ENCODE results near the gene TIPRL.
"Not testable (repeated sequence)": the region's sequence is repeated elsewhere in the genome, so short reads cannot be mapped to it uniquely, and the experiment has no call there.

Gene TIPRL

DNA sequence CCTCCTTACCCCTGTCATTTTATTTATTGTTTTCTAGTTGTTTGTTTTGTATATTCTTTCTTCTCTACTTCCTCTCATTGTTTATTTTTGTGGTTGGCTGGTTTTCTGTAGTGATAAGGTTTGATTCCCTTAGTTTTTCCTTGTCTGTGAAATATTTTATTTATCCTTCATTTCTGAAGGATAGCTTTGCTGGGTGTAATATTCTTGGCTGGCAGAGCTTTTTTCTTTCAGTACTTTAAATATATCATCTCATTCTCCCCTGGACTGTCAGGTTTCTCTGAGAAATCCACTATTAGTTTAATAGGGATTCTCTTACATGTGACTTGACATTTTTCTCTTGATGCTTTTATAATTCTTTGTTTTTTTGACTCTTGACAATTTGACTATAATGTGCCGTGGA is 18.8 kb upstream of the TIPRL start:
- DNase-seq = no peak

DNA sequence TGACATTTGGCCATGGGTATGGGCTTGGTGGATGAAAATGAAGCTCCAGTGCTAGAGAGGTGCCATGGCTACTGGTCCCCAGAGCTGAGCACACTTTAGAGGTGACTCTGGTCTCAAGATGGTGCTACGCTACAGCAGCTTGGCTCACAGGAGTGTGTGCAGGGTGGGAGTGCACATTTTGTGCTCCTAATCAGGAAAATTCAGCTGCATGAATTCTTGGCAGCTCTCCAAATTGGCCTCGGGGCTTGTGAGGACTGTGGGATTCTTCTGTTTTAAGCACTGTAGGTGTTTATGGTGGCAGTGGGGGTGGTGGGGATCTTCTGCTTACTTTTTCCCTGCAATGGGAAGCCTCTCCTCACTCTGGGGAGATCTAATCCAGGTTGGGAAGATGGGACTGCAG is 17.3 kb upstream of the TIPRL start:
- no peak for DNase-seq

DNA sequence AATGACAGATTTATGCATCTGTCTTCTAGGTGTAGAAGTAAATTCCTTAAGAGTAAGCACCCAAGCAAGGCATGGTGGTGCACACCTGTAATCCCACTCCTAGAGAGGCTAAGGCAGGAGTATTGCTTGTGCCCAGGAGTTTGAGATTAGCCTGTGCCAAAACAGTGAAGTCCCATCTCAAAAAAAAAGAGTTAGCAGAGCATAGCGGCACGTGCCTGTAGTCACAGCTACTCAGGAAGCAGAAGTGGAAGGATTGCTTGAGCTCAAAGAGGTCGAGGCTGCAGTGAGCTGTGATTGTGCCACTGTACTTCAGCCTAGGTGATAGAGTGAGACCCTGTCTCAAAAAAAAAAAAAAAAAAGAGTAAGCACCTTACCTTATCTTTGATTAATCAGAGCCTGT is 15.1 kb upstream of the TIPRL start:
- no peak for DNase-seq

DNA sequence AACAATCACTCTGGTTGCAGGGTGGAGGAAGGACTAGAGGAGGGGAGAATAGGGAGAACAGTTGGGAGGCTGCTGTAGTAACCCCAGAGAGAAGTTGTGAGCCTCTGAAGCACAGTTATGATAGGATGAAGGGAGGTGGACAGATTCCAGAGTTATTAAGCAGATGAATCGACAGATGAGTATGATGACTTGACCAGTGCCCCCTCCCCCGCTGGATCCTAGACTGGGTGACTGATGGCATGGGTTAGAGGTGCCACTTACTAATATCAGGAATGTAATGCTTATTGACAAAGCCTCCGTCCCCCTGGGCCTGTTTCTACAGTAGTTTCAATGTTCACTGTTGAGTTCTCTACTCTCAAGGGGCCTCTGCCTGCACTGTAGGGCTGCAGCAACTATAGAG is 14.0 kb upstream of the TIPRL start:
- DNase-seq = no peak

DNA sequence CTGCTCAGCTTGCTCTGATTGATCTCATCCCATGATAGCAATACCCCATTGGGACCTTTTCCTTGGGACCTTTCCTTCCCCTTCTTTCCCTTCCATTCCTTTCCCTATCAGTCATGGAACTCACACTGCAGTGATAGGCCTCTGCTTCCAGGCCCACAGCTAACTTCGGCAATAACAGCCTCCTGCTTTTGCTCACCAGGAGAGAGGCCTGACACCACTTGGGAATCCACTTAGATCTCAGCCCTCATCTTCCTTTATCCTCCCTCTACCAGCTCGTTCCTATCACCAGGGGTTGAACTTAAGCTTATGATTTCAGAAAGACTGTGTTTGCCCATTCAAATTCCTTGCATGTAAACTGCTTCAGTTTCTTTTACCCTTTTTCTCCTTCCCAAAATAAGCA is 11.0 kb upstream of the TIPRL start:
- DNase-seq = no peak

DNA sequence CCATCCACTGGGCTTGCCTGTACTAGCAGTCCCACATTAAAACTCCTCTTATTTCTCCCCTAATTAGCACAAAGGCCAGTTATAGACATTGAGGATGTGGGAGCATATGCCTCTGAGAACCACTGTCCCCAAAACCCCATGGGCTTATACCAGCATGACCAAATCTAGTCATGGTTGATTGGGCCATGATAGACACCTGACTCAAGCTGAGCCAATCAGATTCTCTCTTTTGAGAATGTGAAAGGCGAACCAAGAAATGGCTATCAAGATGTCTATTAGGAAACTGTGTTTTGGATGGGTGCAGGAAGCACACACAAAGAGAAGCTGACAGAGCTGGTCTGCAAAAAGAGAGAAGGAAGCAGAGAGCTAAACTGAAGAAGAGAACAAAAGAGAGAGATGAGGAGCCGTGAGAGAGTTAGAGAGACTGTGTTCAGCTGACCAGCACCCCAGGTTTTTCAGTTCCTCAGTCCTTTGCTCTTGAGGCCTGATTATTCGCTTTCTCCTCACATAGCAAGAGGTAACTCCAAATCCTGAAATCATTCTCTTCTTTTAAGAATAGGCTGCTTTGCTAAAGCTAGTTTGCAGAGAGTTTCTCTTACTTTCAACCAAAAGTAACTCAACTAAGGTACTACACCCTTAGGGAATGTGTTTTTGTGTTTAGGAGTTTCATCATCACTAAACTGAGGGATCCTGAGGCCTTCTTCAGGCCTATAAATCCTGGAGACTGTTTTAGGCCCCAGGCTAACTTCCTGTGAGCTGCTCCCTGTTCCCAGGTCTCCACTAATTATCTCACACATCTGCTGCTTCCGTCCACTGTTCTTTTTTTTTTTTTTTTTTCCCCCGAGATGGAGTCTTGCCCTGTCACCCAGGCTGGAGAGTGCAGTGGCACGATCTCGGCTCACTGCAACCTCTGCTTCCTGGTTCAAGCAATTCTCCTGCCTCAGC is 7.9 kb upstream of the TIPRL start:
- no peak for DNase-seq

DNA sequence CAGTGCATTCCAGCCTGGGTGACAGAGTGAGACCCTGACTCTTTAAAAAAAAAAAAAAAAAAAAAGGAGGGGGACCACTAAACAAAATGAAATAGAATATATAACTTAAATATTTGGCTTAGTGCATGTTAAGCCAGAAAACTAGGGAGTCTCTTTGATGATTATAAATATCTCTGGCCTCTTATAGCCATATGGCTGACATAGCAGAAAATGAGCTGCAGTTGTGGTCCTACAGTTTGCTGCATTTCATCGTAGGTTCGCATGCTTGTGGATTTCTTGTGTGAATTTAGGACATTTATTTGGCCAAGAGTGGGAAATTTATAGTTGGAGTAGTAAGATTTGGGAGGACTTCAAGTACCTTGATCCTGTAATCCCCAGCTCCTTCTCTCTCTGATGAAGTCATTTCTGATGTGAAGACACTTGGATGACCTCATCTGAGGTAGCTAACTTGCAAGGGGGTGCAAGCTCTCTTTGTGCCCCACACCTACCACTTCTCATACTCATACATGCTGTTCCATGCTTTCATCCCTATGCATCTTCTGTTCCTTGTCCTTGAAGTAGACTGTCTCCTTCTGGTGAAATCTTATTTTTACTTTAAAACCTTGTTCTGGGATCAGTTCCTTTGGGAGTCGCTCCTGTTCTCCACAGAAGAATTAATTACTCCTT is 6.4 kb upstream of the TIPRL start:
- DNase-seq = no peak

DNA sequence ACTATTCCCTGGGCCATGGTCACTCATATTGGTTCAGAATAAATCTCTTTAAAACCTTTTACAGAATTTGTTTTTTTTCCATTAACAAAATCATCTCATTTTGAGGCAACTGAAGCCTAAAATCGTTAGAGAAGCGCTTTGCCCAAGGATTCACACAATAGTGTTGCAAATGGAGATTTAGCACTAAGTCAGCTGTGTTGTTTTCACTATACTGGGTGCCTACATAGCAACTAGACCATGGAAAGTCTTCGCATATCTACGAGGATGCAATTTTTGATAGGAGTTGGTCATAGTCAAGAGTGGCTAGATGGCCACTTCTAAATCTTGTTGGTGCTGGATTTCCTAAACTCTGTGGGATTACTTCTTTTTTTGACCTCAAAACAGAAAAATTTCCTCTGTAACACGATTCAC is 530 bp upstream of the TIPRL start:
- DNase-seq = no peak

DNA sequence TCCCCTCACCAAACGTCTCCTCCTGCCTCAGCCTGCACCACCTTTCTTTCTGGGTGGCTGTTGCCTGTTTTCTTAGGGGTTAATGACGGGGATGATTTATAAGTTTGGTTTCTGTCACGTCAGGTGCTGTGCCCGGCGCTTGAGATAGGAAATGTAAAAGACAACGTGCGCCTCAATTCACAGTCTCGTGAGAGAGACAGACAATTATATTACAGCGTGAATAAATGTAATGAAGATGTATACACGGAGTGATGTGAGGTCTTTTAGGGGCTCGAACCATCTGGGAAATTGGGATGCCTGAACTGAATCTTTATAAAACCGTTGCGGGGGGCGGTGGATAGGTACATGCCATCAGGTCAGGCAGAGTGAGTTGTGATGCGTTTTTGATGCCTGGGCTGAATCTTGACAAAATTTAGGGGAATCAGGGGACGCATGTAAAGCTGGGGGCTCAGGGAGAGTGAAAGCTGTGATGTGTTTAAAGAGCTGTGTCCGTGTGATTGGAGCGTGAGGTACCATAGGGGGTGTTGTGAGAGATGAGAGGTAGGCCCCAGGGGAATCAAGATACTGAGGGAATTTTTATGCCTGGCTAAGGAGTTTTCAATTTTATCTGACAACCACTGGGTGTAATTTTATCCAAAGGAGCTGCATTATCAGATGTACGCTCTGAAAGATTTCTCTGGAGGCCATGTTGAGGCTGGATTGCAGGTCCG is 831 bp downstream of the TIPRL start:
- peak; percentile 41 to 43 for DNase-seq

DNA sequence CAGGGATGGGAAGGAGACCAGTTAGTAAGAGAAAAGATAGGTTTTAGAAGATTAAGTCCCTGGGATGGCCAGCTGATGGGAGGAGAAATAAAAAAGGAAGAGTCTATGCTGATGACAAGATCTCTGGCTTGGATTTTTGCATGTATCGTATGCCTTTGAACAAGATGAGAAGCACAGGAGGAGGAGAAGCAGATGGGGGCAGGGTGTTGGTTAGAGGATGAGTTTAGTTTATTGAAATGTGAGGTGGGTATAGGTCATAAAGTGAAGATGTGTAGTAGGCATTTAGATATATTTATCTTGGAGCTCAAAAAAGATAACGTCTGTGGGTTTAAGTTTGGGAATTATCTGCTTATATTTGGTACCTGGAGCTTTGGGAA is 1.4 kb downstream of the TIPRL start:
- DNase-seq = peak in 1 of 2 experiments; percentile 21

DNA sequence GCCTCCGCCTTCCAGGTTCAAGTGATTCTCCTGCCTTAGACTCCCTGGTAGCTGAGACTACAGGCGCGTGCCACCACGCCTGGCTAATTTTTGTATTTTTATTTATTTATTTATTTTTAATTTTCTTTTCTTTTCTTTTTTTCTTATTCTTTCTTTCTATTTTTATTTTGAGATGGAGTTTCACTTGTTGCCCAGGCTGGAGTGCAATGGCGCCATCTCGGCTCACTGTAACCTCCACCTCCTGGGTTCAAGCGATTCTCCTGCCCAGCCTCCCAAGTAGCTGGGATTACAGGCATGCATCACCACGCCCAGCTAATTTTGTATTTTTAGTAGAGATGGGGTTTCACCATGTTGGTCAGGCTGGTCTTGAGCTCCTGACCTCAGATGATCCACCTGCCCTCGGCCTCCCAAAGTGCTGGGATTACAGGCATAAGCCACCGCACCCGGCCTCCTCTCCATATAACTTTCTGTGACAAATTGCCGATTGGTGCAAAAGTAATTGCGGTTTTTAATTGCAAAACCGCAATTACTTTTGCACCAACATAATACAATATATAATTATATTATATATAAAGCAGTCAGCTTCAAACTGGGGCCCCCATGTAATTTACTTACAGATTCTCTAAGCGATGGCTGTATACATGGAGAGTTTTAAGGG is 2.4 kb downstream of the TIPRL start:
- DNase-seq = not testable (repeated sequence)

DNA sequence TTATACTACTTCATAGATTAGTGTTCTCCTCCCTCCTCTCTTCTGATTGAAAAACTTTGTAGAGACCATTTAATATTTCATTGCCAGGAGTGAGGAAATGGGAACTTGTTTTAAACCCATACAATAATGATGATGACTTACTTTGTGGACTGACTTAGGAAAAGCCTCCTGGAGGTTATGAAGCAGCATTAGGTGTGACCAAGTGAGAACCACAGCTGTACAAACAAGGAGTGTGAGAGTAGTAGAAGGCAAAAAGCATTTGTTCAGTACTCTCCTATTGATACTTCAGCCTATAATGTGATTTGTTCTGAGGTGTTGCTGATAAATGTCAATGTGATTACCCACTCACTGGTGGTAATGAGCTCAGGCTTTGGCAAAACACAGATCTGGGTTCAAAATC is 8.4 kb downstream of the TIPRL start:
- no peak for DNase-seq

DNA sequence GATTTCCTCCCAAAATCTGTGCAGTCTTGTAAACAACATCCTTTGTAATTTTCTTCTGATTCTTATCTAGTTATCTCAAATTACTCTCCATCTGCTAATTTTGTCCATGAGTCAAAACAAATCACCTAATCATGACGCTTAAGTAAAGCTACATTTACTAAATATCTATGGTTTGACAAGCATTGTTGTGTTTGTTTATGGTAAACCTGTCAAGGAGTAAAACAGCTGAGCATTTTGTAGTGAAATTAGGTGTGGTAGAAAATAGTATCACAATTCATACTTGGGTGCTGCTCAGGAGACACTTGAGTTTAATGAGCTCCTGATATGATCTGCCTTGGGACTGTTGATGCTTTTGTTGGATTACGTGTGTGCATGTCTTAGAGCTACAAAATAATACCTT is 11.6 kb downstream of the TIPRL start:
- DNase-seq = no peak

DNA sequence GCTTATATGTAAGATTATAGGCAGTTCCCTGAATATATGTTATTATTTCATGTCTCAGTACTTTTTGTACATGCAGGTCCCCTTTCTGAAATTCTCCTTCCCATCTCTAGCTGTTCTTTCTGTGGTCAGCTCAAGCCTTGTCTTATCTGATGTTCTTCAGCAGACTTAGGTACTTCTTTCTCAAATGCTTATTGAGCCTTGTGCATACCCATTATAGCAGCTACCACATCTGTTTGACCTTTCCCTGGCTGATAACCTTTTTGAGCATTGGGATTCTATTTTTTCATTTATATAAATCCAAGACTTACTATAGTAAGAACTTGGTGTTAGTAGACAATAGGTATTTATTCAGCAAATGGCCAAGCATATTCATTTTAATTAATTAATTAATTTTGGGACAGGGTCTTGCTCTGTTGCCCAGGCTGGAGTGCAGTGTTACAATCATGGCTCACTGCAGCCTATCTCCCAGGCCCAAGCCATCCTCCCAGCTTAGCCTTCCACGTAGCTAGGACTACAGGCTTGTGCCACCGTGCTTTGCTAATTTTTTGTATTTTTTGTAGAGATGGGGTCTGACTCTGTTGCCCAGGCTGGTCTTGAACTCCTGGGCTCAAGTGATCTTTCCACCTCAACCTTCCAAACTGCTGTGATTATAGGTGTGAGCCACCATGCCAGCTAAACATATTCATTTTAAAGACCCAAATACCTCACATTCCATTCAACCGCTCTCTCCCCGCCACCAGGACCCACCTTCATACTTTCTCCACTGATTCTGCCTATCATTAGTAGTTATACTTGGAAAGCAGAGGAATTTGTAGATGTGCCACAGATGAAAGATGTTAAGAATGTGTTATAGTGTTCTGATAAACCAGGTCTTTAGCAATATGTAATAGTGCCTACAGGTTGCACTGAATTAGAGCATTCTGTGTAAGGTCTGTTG is 16.7 kb downstream of the TIPRL start:
- DNase-seq = no peak

DNA sequence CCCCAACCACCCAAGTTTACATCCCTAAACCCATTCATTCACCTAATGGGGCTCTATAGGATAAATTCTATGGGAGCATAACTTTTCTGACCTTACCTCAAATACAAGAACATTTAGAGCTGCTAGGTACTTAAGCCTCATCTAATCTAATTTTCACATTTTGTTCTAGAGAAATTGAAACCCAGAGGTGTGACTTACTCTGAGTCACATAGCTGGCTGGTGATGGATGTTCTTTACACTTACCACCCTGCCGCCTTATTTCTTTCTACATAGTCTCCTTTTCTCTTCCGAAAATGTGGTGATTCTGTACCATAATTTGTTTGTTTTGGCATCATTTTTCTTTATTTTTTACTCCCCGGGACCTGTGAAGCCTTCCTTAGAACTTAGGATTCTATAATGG is 20.3 kb downstream of the TIPRL start:
- DNase-seq = no peak

DNA sequence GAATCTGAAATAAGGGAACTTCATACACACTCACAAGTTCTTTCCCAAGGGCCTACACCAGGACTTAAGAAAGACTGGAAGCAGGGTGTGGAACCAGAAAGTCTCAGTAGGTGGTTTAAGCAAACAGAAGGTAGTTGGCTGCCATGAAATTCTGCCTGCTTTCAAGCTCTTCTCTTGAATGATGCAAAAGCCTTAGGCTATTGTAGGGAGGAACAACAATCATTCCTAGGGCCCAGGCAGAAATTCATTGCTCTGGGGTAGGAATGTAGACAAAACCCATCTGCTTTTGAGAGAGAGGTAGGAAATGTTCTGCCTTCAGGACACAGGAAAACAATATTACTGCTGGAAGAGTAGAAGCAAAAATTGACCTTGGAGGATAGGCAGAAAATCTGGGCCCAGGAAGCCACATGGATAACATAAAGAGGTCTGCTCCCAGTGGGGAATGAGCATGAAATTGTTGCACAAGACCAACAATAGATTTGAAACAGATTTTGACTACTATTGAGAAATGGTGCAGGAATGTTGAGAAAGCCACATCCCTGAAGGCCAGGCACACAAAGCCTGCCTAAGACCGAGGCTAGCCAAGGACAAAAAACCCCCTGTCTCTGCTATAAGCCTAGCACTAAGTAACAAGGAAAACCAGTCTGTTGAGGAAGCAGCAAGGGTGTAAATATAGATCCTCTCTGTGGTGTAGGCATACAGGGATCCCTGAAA is 24.3 kb downstream of the TIPRL start:
- no peak for DNase-seq

DNA sequence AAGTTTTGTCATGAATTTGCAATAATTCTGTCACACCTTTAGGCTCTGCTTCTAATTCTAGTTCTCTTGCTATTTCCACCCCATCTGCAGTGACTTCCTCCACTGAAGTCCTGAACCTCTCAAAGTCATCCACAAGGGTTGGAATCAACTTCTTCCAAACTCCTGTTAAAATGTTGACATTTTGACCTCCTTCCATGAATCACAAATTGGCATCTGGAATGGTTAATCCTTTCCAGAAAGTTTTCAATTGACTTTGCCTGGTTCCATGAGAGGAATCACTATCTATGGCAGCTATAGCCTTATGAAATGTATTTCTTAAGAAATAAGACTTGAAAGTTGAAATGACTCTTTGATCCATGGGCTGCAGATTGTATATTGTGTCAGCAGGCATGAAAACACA is 27.3 kb downstream of the TIPRL start:
- no peak for DNase-seq

DNA sequence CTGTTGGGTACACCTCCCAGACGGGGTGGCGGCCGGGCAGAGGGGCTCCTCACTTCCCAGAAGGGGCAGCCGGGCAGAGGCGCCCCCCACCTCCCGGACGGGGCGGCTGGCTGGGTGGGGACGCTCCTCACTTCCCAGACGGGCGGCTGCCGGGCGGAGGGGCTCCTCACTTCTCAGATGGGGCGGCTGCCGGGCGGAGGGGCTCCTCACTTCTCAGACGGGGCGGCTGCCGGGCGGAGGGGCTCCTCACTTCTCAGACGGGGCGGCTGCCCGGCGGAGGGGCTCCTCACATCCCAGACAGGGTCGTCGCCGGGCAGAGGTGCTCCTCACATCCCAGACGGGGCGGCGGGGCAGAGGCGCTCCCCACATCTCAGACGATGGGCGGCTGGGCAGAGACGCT is 28.9 kb downstream of the TIPRL start:
- not testable (repeated sequence) for DNase-seq

DNA sequence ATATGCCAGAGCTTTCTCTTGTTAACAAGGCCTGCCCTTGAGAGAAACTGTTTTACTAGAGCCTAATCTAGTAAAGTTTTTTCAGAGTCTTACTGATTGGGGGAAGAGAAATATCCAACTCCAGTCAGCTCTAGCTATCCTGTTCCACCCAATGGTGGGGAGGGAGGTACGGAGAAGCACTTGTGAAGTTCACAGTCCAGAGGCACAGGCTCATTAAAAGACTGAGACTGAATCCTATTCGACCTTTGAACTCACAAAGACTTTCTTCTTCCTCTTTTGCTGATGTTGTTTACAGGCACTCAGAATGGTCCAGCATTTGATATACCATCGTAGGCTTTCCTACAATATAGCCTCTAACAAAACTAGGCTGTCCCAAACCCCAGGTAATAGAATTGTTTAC is 31.6 kb downstream of the TIPRL start:
- no peak for DNase-seq

DNA sequence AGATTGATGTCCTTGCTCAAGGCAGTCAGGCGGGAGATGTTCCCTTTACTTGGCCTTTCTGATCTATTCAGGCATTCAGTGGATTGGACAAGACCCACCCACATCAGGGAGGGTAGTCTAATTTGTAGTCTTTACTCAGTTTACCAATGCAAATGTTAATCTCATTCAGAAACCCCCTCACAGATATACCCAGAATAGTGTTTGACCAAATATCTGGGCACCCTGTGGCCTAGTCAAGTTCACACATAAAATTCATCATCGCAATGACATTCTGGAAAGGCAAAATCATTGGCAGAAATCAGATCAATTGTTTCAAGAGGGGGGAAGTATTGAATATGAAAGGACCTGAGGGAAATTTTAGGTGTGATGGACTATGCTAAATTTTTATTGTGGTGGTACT is 34.6 kb downstream of the TIPRL start:
- no peak for DNase-seq

DNA sequence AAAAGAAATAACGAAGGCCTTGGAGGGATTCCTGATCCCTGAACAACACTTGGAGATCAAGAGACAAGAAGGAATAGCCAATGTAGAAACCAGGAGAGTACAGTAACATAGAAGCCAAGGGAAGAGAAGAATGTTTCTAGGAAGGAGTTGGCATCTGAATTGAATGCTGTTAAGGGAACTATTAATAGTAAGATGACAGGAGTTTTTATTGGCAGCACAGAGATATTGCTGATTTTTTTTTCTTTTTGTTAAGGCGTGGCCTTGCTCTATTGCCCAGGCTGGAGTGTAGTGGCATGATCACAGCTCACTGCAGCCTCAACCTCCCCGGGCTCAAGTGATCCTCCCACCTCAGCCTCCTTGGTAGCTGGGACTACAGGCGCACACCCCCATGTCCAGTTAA is 37.4 kb downstream of the TIPRL start:
- DNase-seq = no peak

Measured in activated T-cell treated with anti-CD3 and anti-CD28 coated beads, Interleukin-2, amount 50 U/mL, for 48 hours (primary cell).